ENCODE data around the gene PTPRT.

PTPRT gene

DNA sequence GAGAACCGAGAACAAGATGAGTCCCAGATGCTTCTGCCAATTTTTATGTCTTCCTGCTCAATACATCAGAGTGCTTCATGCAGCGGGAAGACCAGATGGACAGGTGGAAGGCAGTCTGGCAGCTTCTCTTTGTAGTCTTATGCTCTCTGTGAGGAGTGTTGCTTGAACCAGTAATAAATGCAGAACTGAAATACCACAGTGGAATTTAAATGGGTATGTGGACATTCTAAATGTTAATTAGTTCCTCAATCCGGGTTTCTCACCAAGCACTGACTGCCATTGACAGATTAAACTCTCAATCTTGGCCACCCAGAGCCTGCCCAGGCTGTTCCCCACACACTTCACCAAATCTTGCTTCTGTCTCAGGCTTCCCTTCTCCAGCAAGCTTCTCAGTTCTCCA, 876.0 kb downstream of the PTPRT start:
- Histone ChIP-seq H3K27me3 (ENCODE audit: control insufficient read depth, insufficient read depth, low read length) (no peaks in the 10 kb centered on the region), H3K9ac (ENCODE audit: low read length) (no peak overlapping the region), H3K36me3 (ENCODE audit: control insufficient read depth, insufficient read depth, low read length) (no peaks in the 10 kb centered on the region), H3K4me1 (ENCODE audit: control insufficient read depth, insufficient read depth, low read length) (no peaks in the 10 kb centered on the region), H3K27ac (ENCODE audit: low read depth, low read length) (no peak overlapping the region), H3K4me3 (ENCODE audit: low read length) (no peak overlapping the region)

DNA sequence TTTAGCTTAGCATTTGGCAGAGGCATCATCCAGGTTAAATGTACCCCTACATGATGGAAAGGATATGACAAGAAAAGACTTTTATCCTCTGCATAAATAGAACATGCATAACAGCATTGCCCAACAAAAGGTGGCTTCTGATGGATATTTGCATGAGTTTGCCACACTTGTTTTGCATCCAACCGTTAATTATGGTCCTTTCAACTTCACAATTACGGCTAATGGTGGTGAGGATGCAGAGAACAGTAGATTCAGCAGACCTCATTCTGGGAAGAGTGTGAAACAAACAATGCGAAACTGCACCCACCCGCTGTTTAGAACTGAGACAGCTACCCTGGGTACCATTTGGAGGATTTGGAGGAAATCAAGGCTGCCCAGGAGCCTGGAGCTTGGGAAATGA, 880.7 kb downstream of the PTPRT start:
- no peak overlapping the region for H3K27ac ChIP-seq (ENCODE audit: low read depth, low read length)
- H3K36me3 ChIP-seq (ENCODE audit: control insufficient read depth, insufficient read depth, low read length), result no peaks in the 10 kb centered on the region
- no peak overlapping the region for H3K4me3 ChIP-seq (ENCODE audit: low read length)
- H3K27me3 ChIP-seq (ENCODE audit: control insufficient read depth, insufficient read depth, low read length), result no peaks in the 10 kb centered on the region
- no peak overlapping the region for H3K9ac ChIP-seq (ENCODE audit: low read length)
- H3K4me1 ChIP-seq (ENCODE audit: control insufficient read depth, insufficient read depth, low read length), result no peaks in the 10 kb centered on the region

GRCh38 chr20:42308171-42308570, 881.5 kb downstream of the PTPRT start:
- Histone ChIP-seq H3K27me3 (ENCODE audit: control insufficient read depth, insufficient read depth, low read length) (no peaks in the 10 kb centered on the region), H3K4me1 (ENCODE audit: control insufficient read depth, insufficient read depth, low read length) (no peaks in the 10 kb centered on the region), H3K36me3 (ENCODE audit: control insufficient read depth, insufficient read depth, low read length) (no peaks in the 10 kb centered on the region), H3K4me3 (ENCODE audit: low read length) (no peak overlapping the region), H3K27ac (ENCODE audit: low read depth, low read length) (no peak overlapping the region), H3K9ac (ENCODE audit: low read length) (no peak overlapping the region)

GRCh38 chr20:42295592-42295991, 894.1 kb downstream of the PTPRT start:
- Histone ChIP-seq H3K36me3 (ENCODE audit: control insufficient read depth, insufficient read depth, low read length) (no peaks in the 10 kb centered on the region), H3K27ac (ENCODE audit: low read depth, low read length) (no peak overlapping the region), H3K4me1 (ENCODE audit: control insufficient read depth, insufficient read depth, low read length) (no peaks in the 10 kb centered on the region), H3K9ac (ENCODE audit: low read length) (no peak overlapping the region), H3K4me3 (ENCODE audit: low read length) (no peak overlapping the region), H3K27me3 (ENCODE audit: control insufficient read depth, insufficient read depth, low read length) (no peaks in the 10 kb centered on the region)

DNA sequence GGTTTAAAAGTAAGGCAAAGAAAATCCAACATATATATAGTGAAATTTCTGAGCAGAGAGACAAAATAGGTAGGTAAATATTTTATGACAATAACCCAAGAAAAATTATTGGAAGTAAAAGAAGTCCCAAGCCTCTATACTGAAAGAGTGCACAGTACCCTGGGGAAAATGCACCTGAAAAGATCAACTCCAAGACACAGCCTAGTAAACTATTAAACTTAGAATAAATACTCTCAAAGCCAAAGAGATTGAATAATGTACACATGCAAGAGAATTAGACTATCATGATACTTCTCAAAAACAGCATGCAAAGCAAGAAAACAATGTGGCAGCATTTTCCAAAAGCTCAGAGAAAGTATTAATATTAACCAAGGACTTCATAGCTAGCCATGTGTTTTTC, 894.7 kb downstream of the PTPRT start:
- no peak overlapping the region for H3K4me3 ChIP-seq (ENCODE audit: low read length)
- no peak overlapping the region for H3K27ac ChIP-seq (ENCODE audit: low read depth, low read length)
- no peaks in the 10 kb centered on the region for H3K27me3 ChIP-seq (ENCODE audit: control insufficient read depth, insufficient read depth, low read length)
- no peaks in the 10 kb centered on the region for H3K4me1 ChIP-seq (ENCODE audit: control insufficient read depth, insufficient read depth, low read length)
- H3K9ac ChIP-seq (ENCODE audit: low read length), result no peak overlapping the region
- no peaks in the 10 kb centered on the region for H3K36me3 ChIP-seq (ENCODE audit: control insufficient read depth, insufficient read depth, low read length)

DNA sequence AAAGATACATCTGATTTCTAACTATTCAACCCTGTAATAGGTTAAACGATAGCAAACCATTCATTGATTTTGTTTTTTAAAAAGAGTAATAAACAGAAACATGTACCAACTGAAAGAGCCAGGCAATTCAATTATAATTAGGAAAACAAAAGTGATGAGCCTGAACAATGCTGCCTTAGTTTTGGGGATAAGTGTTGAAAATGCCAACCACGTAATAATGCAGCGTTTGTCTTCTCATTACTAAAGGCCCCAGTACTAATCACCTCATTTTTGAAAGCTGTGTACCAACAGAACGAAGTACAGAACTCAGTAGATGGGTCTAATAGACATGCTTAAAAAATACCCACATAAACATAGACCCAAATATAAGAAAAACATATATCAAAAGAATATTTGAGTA, 907.9 kb downstream of the PTPRT start:
- Histone ChIP-seq H3K36me3 (ENCODE audit: control insufficient read depth, insufficient read depth, low read length) (no peaks in the 10 kb centered on the region), H3K4me3 (ENCODE audit: low read length) (no peak overlapping the region), H3K27ac (ENCODE audit: low read depth, low read length) (no peak overlapping the region), H3K27me3 (ENCODE audit: control insufficient read depth, insufficient read depth, low read length) (no peaks in the 10 kb centered on the region), H3K9ac (ENCODE audit: low read length) (no peak overlapping the region), H3K4me1 (ENCODE audit: control insufficient read depth, insufficient read depth, low read length) (no peaks in the 10 kb centered on the region)

DNA sequence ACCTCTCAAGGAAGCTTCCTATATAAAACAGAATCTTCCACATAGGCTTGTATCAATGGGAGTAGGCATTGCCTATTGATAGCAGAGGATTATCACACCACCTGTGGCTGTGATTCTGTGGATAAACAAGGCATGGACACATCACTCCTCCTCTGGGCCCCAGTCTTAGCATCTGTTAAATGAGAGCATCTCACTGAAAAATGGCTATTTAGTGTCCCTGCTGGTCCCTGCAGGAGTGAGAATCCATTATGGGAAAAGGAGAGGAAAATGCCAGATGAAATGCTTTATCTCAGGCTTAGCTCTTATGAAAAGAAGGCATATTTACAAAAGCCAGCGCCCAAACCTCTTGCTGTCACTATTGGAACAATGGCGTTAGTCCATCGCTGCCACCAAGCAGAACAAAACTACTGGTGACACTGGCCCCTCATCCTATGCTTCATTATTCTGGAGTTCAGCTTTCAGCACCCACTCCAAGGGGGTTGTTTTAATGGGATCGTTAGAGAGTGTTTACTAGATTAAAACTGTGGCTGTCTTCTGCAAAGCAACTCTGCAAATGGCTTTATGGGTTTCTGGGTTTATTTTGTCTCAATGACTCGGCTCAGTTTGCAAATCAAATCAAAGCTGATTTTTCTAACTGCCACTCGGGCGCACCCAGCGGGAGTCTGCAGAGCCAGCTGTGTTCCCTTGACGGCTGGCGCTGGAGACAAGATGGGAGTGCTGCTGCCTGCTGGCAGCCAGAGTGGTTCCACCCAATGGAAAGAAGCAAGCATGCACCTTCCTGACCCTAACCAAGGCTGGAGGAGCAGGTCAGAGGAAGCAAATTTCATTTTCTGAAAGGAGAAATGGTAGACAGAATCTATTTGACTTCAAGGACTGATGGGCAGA, 912.7 kb downstream of the PTPRT start:
- Histone ChIP-seq H3K27me3 (ENCODE audit: control insufficient read depth, insufficient read depth, low read length) (no peaks in the 10 kb centered on the region), H3K9ac (ENCODE audit: low read length) (no peak overlapping the region), H3K4me1 (ENCODE audit: control insufficient read depth, insufficient read depth, low read length) (no peaks in the 10 kb centered on the region), H3K36me3 (ENCODE audit: control insufficient read depth, insufficient read depth, low read length) (no peaks in the 10 kb centered on the region), H3K27ac (ENCODE audit: low read depth, low read length) (no peak overlapping the region), H3K4me3 (ENCODE audit: low read length) (no peak overlapping the region)

DNA sequence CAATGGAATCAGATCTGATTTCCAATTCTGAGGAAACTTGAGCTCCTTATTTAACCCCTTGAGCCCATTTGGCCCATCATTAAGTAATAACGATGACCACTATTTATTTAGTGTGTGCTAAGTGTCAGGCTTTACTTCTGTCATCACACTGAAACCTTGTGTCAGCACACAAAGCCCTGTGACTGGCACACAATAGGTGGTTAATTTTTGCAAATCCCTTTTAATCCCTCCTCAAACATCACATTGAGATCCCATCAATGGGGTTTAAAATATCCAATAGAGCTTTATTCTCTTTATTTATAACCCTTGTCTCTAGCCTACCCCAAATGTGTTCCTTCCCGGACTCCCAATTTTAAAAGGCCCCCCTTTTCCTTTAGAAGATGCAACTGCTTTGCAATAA, 914.7 kb downstream of the PTPRT start:
- Histone ChIP-seq H3K27ac (ENCODE audit: low read depth, low read length) (no peak overlapping the region), H3K9ac (ENCODE audit: low read length) (no peak overlapping the region), H3K4me3 (ENCODE audit: low read length) (no peak overlapping the region), H3K36me3 (ENCODE audit: control insufficient read depth, insufficient read depth, low read length) (no peaks in the 10 kb centered on the region), H3K4me1 (ENCODE audit: control insufficient read depth, insufficient read depth, low read length) (no peaks in the 10 kb centered on the region), H3K27me3 (ENCODE audit: control insufficient read depth, insufficient read depth, low read length) (no peaks in the 10 kb centered on the region)

GRCh38 chr20:42272516-42272915, 917.2 kb downstream of the PTPRT start:
- H3K4me3 ChIP-seq (ENCODE audit: low read length), result no peak overlapping the region
- no peaks in the 10 kb centered on the region for H3K36me3 ChIP-seq (ENCODE audit: control insufficient read depth, insufficient read depth, low read length)
- no peak overlapping the region for H3K9ac ChIP-seq (ENCODE audit: low read length)
- H3K27ac ChIP-seq (ENCODE audit: low read depth, low read length), result no peak overlapping the region
- H3K27me3 ChIP-seq (ENCODE audit: control insufficient read depth, insufficient read depth, low read length), result no peaks in the 10 kb centered on the region
- no peaks in the 10 kb centered on the region for H3K4me1 ChIP-seq (ENCODE audit: control insufficient read depth, insufficient read depth, low read length)

DNA sequence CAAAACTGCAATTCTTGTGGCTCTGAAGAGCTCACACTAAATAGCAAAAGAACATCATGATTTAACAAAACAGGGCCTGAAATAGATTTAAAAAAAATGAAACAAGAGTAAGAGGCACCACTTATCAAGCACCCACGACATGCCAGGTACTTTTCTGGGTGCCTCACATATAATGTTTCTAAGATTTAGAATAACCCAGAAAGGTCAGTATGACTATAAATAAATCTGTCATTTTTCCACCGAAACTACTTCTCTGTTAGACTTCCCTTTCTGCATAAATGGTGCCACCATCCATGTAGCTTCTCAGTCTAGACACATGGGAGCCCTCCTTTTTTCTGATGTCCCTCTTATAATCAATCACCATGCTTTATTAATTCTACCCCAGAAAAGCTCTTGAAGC, 919.2 kb downstream of the PTPRT start:
- Histone ChIP-seq H3K9ac (ENCODE audit: low read length) (no peak overlapping the region), H3K4me3 (ENCODE audit: low read length) (no peak overlapping the region), H3K36me3 (ENCODE audit: control insufficient read depth, insufficient read depth, low read length) (no peaks in the 10 kb centered on the region), H3K4me1 (ENCODE audit: control insufficient read depth, insufficient read depth, low read length) (no peaks in the 10 kb centered on the region), H3K27ac (ENCODE audit: low read depth, low read length) (no peak overlapping the region), H3K27me3 (ENCODE audit: control insufficient read depth, insufficient read depth, low read length) (no peaks in the 10 kb centered on the region)

GRCh38 chr20:42267793-42268384, 921.8 kb downstream of the PTPRT start:
- Histone ChIP-seq H3K36me3 (ENCODE audit: control insufficient read depth, insufficient read depth, low read length) (no peaks in the 10 kb centered on the region), H3K27ac (ENCODE audit: low read depth, low read length) (no peak overlapping the region), H3K4me1 (ENCODE audit: control insufficient read depth, insufficient read depth, low read length) (no peaks in the 10 kb centered on the region), H3K9ac (ENCODE audit: low read length) (no peak overlapping the region), H3K27me3 (ENCODE audit: control insufficient read depth, insufficient read depth, low read length) (no peaks in the 10 kb centered on the region), H3K4me3 (ENCODE audit: low read length) (no peak overlapping the region)

DNA sequence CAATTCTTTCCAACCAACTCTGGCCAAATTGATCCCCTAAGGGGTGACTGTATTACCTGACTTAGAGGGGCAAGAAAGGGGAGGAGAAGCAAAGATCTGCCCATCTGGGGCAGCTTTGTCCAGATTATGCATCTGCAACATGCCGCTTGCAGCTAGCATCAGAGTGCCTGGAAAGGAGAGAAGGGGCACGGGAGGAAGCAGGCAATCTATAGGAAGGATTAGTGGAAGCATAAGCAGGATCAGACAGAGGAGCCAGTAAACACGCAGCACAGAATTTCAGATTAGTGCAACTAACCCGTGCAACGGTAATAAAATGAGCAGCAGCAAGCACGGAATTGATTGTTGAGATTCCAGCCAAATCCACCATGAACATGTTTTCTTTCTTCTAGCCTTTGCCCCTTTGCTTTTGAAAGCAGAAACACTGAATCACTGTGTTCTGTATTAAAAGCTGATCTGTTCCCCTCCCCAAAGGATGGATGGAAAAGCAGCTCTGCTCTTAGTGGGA, 927.9 kb downstream of the PTPRT start:
- Histone ChIP-seq H3K4me1 (ENCODE audit: control insufficient read depth, insufficient read depth, low read length) (no peaks in the 10 kb centered on the region), H3K27me3 (ENCODE audit: control insufficient read depth, insufficient read depth, low read length) (no peaks in the 10 kb centered on the region), H3K9ac (ENCODE audit: low read length) (no peak overlapping the region), H3K36me3 (ENCODE audit: control insufficient read depth, insufficient read depth, low read length) (no peaks in the 10 kb centered on the region), H3K4me3 (ENCODE audit: low read length) (no peak overlapping the region), H3K27ac (ENCODE audit: low read depth, low read length) (no peak overlapping the region)

DNA sequence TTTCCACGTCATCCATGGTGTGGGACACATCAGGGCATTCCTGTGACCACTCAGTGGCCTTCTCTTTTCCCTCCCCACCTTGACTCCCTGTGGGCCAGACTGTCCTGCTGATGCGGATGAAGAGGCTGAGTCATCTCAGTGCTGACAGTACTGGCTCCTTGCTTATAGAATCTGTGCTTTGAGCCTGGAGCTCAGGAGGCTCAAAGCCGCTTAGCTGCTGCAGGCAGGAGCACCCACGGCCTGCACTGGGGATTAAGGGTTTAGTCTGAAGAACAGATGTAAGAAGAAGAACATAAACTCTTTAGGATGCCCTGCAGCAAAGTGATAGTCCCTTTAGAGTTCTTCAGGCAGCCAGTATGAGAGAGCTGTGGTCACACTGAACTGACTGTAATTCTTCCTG, 929.5 kb downstream of the PTPRT start:
- no peaks in the 10 kb centered on the region for H3K4me1 ChIP-seq (ENCODE audit: control insufficient read depth, insufficient read depth, low read length)
- no peaks in the 10 kb centered on the region for H3K27me3 ChIP-seq (ENCODE audit: control insufficient read depth, insufficient read depth, low read length)
- H3K4me3 ChIP-seq (ENCODE audit: low read length), result no peak overlapping the region
- H3K9ac ChIP-seq (ENCODE audit: low read length), result no peak overlapping the region
- no peaks in the 10 kb centered on the region for H3K36me3 ChIP-seq (ENCODE audit: control insufficient read depth, insufficient read depth, low read length)
- no peak overlapping the region for H3K27ac ChIP-seq (ENCODE audit: low read depth, low read length)

All from rectal smooth muscle tissue (tissue), 1 donor.